Activated naive CD4-positive, alpha-beta T cell treated with anti-CD3 and anti-CD28 coated beads, Interleukin-2, amount 10 ng/mL, durations not matched to agents 7 days and 5 days (primary cell): ENCODE data around the gene FRAS1.

ENCODE experiments used
- CTCF ChIA-PET: fragments of 350-600 bp; sonication (Branson Sonifier 250); formaldehyde crosslinking; loops from one replicate; lab custom pipeline; 2021; ENCODE audit warnings: antibody characterized with exemption; lab: Charles Lee
- DNase-seq: peaks from one replicate; pipeline ENCODE4 v3.0.0-alpha.2; 2020
- H3K27ac Mint-ChIP-seq: one replicate; pipeline ENCODE4 v1.8.0; 2021; ENCODE audit warnings: mild to moderate bottlenecking, moderate library complexity, mixed read lengths
- H3K27me3 Mint-ChIP-seq: one replicate; pipeline ENCODE4 v1.8.0; 2021; ENCODE audit warnings: mild to moderate bottlenecking, mixed read lengths
- H3K36me3 Mint-ChIP-seq: one replicate; pipeline ENCODE4 v1.8.0; 2021; ENCODE audit warnings: mixed read lengths
- H3K4me1 Mint-ChIP-seq: one replicate; pipeline ENCODE4 v1.8.0; 2021; ENCODE audit warnings: mixed read lengths
- H3K4me3 Mint-ChIP-seq: one replicate; pipeline ENCODE4 v1.8.0; 2021; ENCODE audit warnings: mild to moderate bottlenecking, moderate library complexity, mixed read lengths
- H3K9me3 Mint-ChIP-seq: one replicate; pipeline ENCODE4 v1.8.0; 2021; ENCODE audit warnings: mixed read lengths

FRAS1 gene

GRCh38 chr4:78565971-78566372 is 508.8 kb downstream of the FRAS1 start:
- Mint-ChIP-seq H3K36me3 (no peaks in the 10 kb centered on the region), H3K27ac (no peak overlapping the region), H3K4me1 (no peaks in the 10 kb centered on the region), H3K9me3 (no peaks in the 10 kb centered on the region), H3K27me3 (peaks cover 9% of the 10 kb centered on the region), H3K4me3 (no peak overlapping the region)
- CTCF ChIA-PET, result no interaction called here
- DNase-seq, result no peak

DNA sequence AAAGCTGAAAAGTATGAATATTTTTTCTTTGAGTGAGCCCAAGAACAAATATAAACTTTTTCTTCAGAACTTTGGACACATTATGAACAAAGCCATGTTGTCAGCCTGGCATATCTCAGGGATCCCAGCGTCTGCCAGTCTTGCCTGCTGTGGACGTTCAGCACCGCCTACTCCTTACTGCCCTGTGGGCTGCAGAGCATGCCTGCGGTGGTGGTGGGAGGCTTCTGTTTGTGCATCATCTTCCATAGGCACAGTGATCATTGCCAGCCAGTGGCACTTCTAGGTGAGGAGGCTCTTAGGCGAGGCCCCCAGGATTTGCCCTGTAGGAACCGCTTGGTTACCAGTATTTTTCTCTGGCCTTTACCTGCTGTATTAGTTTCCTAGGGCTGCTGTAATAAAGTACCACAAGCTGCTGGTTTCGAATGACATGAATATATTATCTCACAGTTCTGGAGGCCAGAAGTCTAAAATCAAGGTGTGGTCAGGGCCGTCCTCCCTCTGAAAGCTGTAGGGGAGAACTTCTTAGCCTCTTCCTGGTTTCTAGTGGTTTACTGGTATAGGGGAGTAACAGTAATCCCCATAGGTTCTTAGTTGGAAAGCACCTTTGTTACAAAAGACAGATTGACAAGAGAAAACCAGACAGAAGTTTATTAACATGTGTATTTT is 509.8 kb downstream of the FRAS1 start:
- H3K27ac Mint-ChIP-seq, result no peak overlapping the region
- peaks cover 4% of the 10 kb centered on the region for H3K27me3 Mint-ChIP-seq
- H3K9me3 Mint-ChIP-seq, result no peaks in the 10 kb centered on the region
- CTCF ChIA-PET, result no interaction called here
- no peak for DNase-seq
- H3K4me1 Mint-ChIP-seq, result no peaks in the 10 kb centered on the region
- no peak overlapping the region for H3K4me3 Mint-ChIP-seq
- H3K36me3 Mint-ChIP-seq, result no peaks in the 10 kb centered on the region

- CTCF ChIA-PET, result no interaction called here
- H3K27ac Mint-ChIP-seq, result no peak overlapping the region
- H3K4me3 Mint-ChIP-seq, result no peak overlapping the region
- H3K36me3 Mint-ChIP-seq, result no peaks in the 10 kb centered on the region
- H3K4me1 Mint-ChIP-seq, result no peaks in the 10 kb centered on the region
- H3K9me3 Mint-ChIP-seq, result no peaks in the 10 kb centered on the region
- DNase-seq, result no peak
- H3K27me3 Mint-ChIP-seq, result peaks cover 7% of the 10 kb centered on the region
Measured at GRCh38 chr4:78567500-78568060, 510.5 kb downstream of the FRAS1 start.

DNA sequence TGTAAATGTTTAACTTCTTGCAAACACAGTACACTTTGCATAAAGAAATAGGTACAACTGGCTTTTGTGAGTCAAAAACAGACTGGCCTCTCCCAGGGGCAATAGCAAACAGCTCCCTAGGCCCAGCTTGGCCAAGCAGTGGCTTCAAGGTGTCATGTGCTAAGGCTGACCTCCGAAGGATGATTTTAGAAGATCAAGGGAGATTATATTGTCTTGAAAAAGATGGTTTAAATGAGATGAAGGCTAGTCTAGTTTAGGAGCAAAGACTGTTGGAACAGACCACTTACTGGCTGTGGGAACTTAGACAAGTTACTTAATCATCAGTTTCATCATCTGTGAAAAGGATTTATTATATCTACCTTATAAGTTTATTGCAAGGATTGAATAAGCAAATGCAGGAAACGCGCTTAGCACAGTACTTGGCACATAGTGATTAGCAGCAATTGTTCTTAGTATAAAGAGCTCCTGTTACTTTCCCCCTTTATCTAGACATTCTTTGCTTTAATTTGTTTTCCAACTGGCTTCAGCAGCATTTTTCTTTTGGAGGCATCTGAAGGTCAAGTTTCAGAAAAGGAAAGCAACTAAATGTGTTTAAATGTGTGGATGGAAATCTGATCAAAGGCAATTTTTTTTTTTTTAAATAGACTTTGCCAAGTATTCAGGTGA is 511.6 kb downstream of the FRAS1 start:
- peaks cover 4% of the 10 kb centered on the region for H3K27me3 Mint-ChIP-seq
- CTCF ChIA-PET, result no interaction called here
- no peaks in the 10 kb centered on the region for H3K36me3 Mint-ChIP-seq
- no peak for DNase-seq
- H3K27ac Mint-ChIP-seq, result no peak overlapping the region
- H3K4me3 Mint-ChIP-seq, result no peak overlapping the region
- H3K9me3 Mint-ChIP-seq, result no peaks in the 10 kb centered on the region
- no peaks in the 10 kb centered on the region for H3K4me1 Mint-ChIP-seq

DNA sequence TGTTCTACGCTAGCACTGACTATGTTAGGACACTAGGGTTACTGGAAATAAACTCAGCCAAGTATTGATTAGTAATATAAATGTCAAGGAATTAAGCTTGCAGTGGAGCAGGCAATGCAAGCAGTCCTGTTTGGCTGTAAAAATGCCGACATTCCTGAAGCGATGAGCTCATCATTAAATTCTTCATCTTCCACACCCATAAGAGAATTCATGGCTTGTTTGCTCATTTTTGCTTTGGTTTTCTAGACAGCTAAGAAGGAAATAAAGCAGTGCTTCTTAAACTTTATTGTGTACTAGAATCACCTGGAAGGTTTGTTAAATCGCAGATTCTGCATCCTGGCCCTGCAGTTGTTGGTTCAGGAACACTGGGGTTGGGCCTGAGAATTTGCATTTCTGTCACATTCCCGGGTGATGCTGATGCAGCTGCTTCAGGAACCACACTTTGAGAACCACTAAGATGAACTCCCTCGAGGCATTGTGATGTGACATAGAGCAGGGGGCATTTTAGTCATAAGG is 512.2 kb downstream of the FRAS1 start:
- Mint-ChIP-seq H3K27ac (no peak overlapping the region), H3K4me3 (no peak overlapping the region), H3K36me3 (no peaks in the 10 kb centered on the region), H3K9me3 (no peaks in the 10 kb centered on the region), H3K4me1 (no peaks in the 10 kb centered on the region), H3K27me3 (peaks cover 10% of the 10 kb centered on the region)
- CTCF ChIA-PET, result no interaction called here
- no peak for DNase-seq

DNA sequence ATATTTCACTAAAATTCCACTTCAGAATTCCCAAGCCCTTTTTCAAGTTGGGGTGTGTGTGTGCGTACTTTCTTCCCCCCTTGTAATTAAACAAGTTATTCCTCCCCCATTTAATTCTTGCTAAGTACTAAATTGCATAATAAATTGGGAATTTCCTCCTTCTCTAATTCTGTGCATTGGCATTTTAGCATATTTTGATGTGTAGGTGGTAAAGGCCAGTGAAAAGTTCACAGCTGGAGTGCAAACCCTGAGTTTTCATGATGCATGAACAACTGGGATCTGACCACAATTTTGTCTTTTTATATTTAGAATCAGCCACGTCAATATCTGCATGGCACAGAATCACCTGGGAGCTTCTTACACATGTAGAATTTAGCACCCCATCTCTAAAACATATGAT is 513.0 kb downstream of the FRAS1 start:
- H3K4me1 Mint-ChIP-seq, result no peaks in the 10 kb centered on the region
- no peak overlapping the region for H3K27ac Mint-ChIP-seq
- H3K36me3 Mint-ChIP-seq, result no peaks in the 10 kb centered on the region
- H3K9me3 Mint-ChIP-seq, result no peaks in the 10 kb centered on the region
- H3K4me3 Mint-ChIP-seq, result no peak overlapping the region
- DNase-seq, result no peak
- CTCF ChIA-PET, result interaction anchor here (1.3 kb wide), 1 partner anchor 12 kb away, joined by 3 read pairs; no protein-coding TSS in a partner anchor
- H3K27me3 Mint-ChIP-seq, result peaks cover 12% of the 10 kb centered on the region

DNA sequence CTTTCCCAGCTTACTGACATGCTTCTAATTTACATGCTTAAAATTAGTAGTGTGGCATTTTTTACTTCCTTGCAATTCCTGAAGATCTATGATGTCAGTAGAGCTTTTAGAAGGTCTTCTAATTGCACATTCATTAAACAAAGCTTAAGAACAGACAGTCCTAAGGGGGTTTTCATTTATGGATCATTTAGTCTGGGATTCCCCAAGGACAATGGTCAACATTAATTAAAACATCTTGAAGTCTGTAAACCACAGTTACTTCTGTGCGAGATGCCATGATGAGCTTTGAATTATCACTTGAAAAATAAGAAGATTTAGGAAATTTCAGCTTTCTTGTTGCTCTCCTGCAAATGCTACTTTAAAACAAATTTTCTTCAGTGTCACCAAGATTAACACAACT is 514.7 kb downstream of the FRAS1 start:
- Mint-ChIP-seq H3K36me3 (no peaks in the 10 kb centered on the region), H3K27ac (no peak overlapping the region), H3K9me3 (no peaks in the 10 kb centered on the region), H3K4me3 (no peak overlapping the region), H3K4me1 (no peaks in the 10 kb centered on the region), H3K27me3 (peaks cover 12% of the 10 kb centered on the region)
- DNase-seq, result no peak
- CTCF ChIA-PET, result no interaction called here

DNA sequence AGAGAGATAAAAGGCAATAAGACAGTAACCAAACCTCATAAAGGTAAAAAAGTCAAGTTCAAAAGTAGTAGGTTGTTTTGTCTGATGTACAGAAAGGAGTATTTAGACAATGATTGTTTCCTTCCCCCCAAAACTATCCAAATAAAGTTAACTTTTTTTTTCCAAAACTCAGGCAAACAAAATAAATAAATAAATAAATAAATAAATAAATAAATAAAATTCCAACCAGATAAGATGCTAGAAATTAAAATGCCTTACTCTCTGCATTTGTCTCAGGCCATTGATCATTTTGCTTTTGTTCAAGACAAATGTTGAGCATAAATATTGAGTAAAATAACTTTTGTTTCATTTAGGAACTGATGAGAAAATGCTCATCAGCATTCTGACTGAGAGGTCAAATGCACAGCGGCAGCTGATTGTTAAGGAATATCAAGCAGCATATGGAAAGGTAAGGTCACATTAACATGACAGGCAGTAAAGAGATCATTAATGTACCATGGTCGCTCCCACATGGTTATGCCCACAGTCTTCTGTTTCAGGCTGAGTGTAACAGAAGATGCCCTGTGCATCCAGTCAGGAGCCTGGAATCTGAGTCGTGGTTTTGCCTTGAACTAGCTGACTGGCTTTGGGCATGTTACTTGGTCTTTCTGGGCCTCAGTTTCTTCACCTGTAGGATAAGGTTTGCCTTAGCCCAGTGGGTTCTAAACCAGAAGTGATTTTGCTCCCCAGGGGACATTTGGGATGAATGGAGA is 521.7 kb downstream of the FRAS1 start:
- no peaks in the 10 kb centered on the region for H3K4me1 Mint-ChIP-seq
- DNase-seq, result no peak
- no peak overlapping the region for H3K4me3 Mint-ChIP-seq
- CTCF ChIA-PET, result no interaction called here
- no peaks in the 10 kb centered on the region for H3K9me3 Mint-ChIP-seq
- no peak overlapping the region for H3K27ac Mint-ChIP-seq
- no peaks in the 10 kb centered on the region for H3K36me3 Mint-ChIP-seq
- peaks cover 13% of the 10 kb centered on the region for H3K27me3 Mint-ChIP-seq

GRCh38 chr4:78581618-78582017 is 524.5 kb downstream of the FRAS1 start:
- Mint-ChIP-seq H3K4me3 (no peak overlapping the region), H3K36me3 (no peaks in the 10 kb centered on the region), H3K27me3 (peaks cover 6% of the 10 kb centered on the region), H3K9me3 (no peaks in the 10 kb centered on the region), H3K27ac (no peak overlapping the region), H3K4me1 (no peaks in the 10 kb centered on the region)
- CTCF ChIA-PET, result interaction anchor here (1.5 kb wide), 1 partner anchor 11 kb away, joined by 3 read pairs; no protein-coding TSS in a partner anchor
- DNase-seq, result no peak

GRCh38 chr4:78584863-78585547 is 527.9 kb downstream of the FRAS1 start:
- H3K36me3 Mint-ChIP-seq, result no peaks in the 10 kb centered on the region
- peaks cover 11% of the 10 kb centered on the region for H3K27me3 Mint-ChIP-seq
- DNase-seq, result no peak
- H3K27ac Mint-ChIP-seq, result no peak overlapping the region
- H3K4me3 Mint-ChIP-seq, result no peak overlapping the region
- no peaks in the 10 kb centered on the region for H3K4me1 Mint-ChIP-seq
- H3K9me3 Mint-ChIP-seq, result no peaks in the 10 kb centered on the region
- CTCF ChIA-PET, result no interaction called here

DNA sequence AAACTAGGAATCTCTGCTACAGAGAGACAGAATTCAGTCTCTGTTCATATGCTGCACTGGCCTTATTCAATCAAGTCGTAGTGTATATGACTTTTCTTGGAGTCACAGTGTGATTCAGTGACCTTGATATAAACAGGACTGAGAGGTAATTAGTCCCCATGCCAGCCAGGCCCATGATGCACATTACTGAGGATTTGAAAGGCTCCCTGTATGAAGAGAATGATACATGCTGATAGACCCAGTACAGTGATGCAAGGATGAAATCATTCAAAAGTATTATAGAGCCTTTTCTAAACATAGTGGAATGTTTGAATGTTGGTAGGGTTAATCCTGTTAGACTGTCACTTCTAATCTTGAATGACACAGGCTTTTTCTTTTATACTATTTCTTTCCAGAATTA is 528.5 kb downstream of the FRAS1 start:
- Mint-ChIP-seq H3K27me3 (peaks cover 11% of the 10 kb centered on the region), H3K4me3 (no peak overlapping the region), H3K36me3 (no peaks in the 10 kb centered on the region), H3K4me1 (no peaks in the 10 kb centered on the region), H3K27ac (no peak overlapping the region), H3K9me3 (no peaks in the 10 kb centered on the region)
- no peak for DNase-seq
- CTCF ChIA-PET, result no interaction called here

DNA sequence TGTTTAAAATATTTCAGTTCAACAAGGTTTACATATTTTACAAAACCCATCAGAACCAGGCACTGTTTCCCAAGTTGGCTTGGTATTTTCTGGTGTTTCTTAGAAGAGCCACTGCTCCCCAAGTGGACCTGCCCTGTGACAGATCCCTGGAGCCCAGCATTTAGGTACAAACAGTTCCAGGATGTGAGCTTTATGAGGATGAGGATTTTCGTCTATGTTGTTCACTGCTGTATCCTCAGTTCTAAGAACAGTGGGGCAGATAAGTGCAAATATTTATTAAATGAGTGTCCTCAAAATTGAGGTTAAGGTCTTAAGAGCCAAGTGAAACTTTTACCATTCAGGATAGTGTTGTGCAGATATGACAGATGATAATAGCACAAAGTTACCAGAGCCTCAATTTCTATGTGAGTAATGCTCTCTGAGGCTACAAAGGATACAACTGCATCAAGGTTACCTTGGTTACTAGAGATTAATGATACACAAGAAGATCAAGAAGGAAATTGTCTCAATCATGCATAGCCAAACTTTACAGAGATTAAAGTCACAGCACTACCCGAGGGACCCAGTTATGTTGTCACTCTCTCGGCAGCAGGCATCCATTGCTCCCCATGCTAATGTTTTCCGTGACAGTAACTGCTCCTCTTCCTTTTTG is 531.9 kb downstream of the FRAS1 start:
- Mint-ChIP-seq H3K9me3 (no peaks in the 10 kb centered on the region), H3K36me3 (no peaks in the 10 kb centered on the region), H3K27ac (no peak overlapping the region), H3K4me3 (no peak overlapping the region), H3K27me3 (peaks cover 4% of the 10 kb centered on the region), H3K4me1 (no peaks in the 10 kb centered on the region)
- CTCF ChIA-PET, result interaction anchor here (0.9 kb wide), 1 partner anchor 530 kb away, joined by 3 read pairs; no protein-coding TSS in a partner anchor
- no peak for DNase-seq

GRCh38 chr4:78591404-78591803 is 534.3 kb downstream of the FRAS1 start:
- H3K36me3 Mint-ChIP-seq, result no peaks in the 10 kb centered on the region
- H3K4me1 Mint-ChIP-seq, result no peaks in the 10 kb centered on the region
- no peak overlapping the region for H3K27ac Mint-ChIP-seq
- DNase-seq, result no peak
- CTCF ChIA-PET, result interaction anchor here (0.9 to 2.9 kb wide), 2 partner anchors 272 to 532 kb away, joined by 4 to 9 read pairs; no protein-coding TSS in a partner anchor
- no peak overlapping the region for H3K4me3 Mint-ChIP-seq
- H3K9me3 Mint-ChIP-seq, result no peaks in the 10 kb centered on the region
- H3K27me3 Mint-ChIP-seq, result peaks cover 4% of the 10 kb centered on the region
